ENCODE measurements around the gene PDGFC. TPM values are rescaled to one million over a fixed set of nuclear protein-coding genes. Genes with fewer than 3 reads are reported as not detected.

The PDGFC gene
- total and polyA plus RNA-seq, 2 of the 8 experiments (the other 6 are each of a cell fraction or from before 2014, with no cell fraction given) = 0.65 to 2.7 TPM

GRCh38 chr4:156950948-156951347, 20.7 kb downstream of the PDGFC start:
- FAIRE-seq (no peak), DNase-seq (ENCODE audit: low read depth in 1 of 2, low spot score in 2 of 2) (no peak)
- ChIA-PET POLR2A (ENCODE audit: partially characterized antibody) (no interaction called here), CTCF (ENCODE audit: partially characterized antibody) (no interaction called here)
- no peaks in the 10 kb centered on the region for H3K23me2 ChIP-seq (ENCODE audit: low read depth, low read length)
- no peak overlapping the region for H2BK12ac ChIP-seq (ENCODE audit: low read depth, low read length)
- no peak overlapping the region for H2BK120ac ChIP-seq (replicated peaks; ENCODE audit: low read depth, low read length)
- H3K79me2 ChIP-seq (ENCODE audit: control insufficient read depth in 1 of 2, insufficient read depth in 2 of 2, low read length in 2 of 2) = no peaks in the 10 kb centered on the region
- no peaks in the 10 kb centered on the region for H3K27me3 ChIP-seq (replicated peaks in 1 of 4; ENCODE audit: control insufficient read depth in 3 of 4, extremely low read depth in 1 of 4, insufficient read depth in 3 of 4, low read length in 3 of 4)
- H4K20me1 ChIP-seq (replicated peaks in 1 of 2; ENCODE audit: control insufficient read depth in 1 of 2, insufficient read depth in 2 of 2, low read length in 2 of 2) = no peaks in the 10 kb centered on the region
- H3K9ac ChIP-seq (replicated peaks in 1 of 4; ENCODE audit: extremely low read depth in 1 of 4, low read depth in 3 of 4, low read length in 3 of 4) = no peak overlapping the region
- no peaks in the 10 kb centered on the region for H3K36me3 ChIP-seq (ENCODE audit: control insufficient read depth in 2 of 4, insufficient read depth in 4 of 4, low read length in 3 of 4)
- no peaks in the 10 kb centered on the region for H3K79me1 ChIP-seq (ENCODE audit: low read depth, low read length)
- H4K91ac ChIP-seq (replicated peaks; ENCODE audit: insufficient read length, low read length) = no peak overlapping the region
- H3K4me1 ChIP-seq (replicated peaks in 1 of 4; ENCODE audit: control insufficient read depth in 3 of 4, insufficient read depth in 4 of 4, low read length in 3 of 4) = peaks cover 0 to 4% (median 0%) of the 10 kb centered on the region in 4 experiments; a peak in 1 of 7 replicates
- H3K4me3 ChIP-seq (ENCODE audit: extremely low read depth in 1 of 4, insufficient read depth in 2 of 4, low read depth in 3 of 4, low read length in 4 of 4) = no peak overlapping the region
- no peak overlapping the region for H3K23ac ChIP-seq (ENCODE audit: insufficient read length)
- H2BK20ac ChIP-seq (ENCODE audit: low read length) = no peak overlapping the region
- H3K4me2 ChIP-seq (ENCODE audit: insufficient read depth in 1 of 2, low read depth in 2 of 2, low read length in 2 of 2) = no peak overlapping the region
- H2AFZ ChIP-seq (ENCODE audit: low read length) = no peak overlapping the region
- H3K9me3 ChIP-seq (ENCODE audit: insufficient read depth in 2 of 2, low read depth in 1 of 2, low read length in 1 of 2) = no peaks in the 10 kb centered on the region
- no peak overlapping the region for H3K18ac ChIP-seq (ENCODE audit: extremely low read depth, low read length)
- H2AK5ac ChIP-seq (ENCODE audit: low read depth, low read length) = no peak overlapping the region
- H4K8ac ChIP-seq (ENCODE audit: extremely low read depth, insufficient read depth, low read length) = no peak overlapping the region
- H2BK5ac ChIP-seq (ENCODE audit: low read depth, low read length) = no peak overlapping the region
- H2BK15ac ChIP-seq (ENCODE audit: low read length) = no peak overlapping the region
- WGBS, 2 experiments (ENCODE audit: extremely low coverage in 1 of 2, insufficient coverage in 1 of 2, insufficient read length in 1 of 2, insufficient replicate concordance in 2 of 2, low coverage in 1 of 2, low lambda C conversion rate in 2 of 2, missing lambda C conversion rate in 1 of 2) = 93% methylated on average over 3 of the region's 3 CpGs; no CpG with 5 or more reads in 1 of the 2 experiments
- H3K4ac ChIP-seq (replicated peaks; ENCODE audit: insufficient read length, low read depth, low read length) = no peak overlapping the region
- H4K5ac ChIP-seq (ENCODE audit: insufficient read length, low read depth, low read length) = no peak overlapping the region
- no peak overlapping the region for H3K14ac ChIP-seq (ENCODE audit: insufficient read length)
- H3K56ac ChIP-seq (replicated peaks; ENCODE audit: insufficient read length, low read depth, low read length) = no peak overlapping the region
- H3K27ac ChIP-seq (ENCODE audit: low read depth, low read length) = no peak overlapping the region
- TF ChIP-seq TBP (IDR thresholded peaks at IDR 0.05; ENCODE audit: low read depth, low read length) (no peak), CBX5 (IDR thresholded peaks at IDR 0.05; ENCODE audit: low read depth, low read length) (no peak), YY1 (IDR thresholded peaks at IDR 0.05; ENCODE audit: low read depth, low read length) (no peak), RFX5 (IDR thresholded peaks at IDR 0.05; ENCODE audit: borderline replicate concordance, low read depth, low read length) (no peak), JUN (IDR thresholded peaks at IDR 0.05; ENCODE audit: low read depth, low read length) (no peak), ZNF274 (IDR thresholded peaks at IDR 0.05; ENCODE audit: borderline replicate concordance, extremely low read depth, low read length) (no peak), JUND (IDR thresholded peaks at IDR 0.05; ENCODE audit: low read length) (no peak), GABPA (IDR thresholded peaks at IDR 0.05; ENCODE audit: borderline replicate concordance, insufficient read depth, low read length) (no peak), RXRA (IDR thresholded peaks at IDR 0.05; ENCODE audit: insufficient read depth, low read depth, low read length) (no peak), NRF1 (IDR thresholded peaks at IDR 0.05; ENCODE audit: low read depth, low read length) (no peak), EZH2 (IDR thresholded peaks at IDR 0.05; ENCODE audit: low read depth, low read length, severe bottlenecking) (no peak), CEBPB (IDR thresholded peaks at IDR 0.05; ENCODE audit: low read depth, low read length) (no peak), TAF1 (IDR thresholded peaks at IDR 0.05; ENCODE audit: low read depth, low read length) (no peak), RNF2 (IDR thresholded peaks at IDR 0.05; ENCODE audit: borderline replicate concordance, low read depth, low read length, missing control alignments, poor library complexity, severe bottlenecking) (no peak)
- TF ChIP-seq, protein P1, sequence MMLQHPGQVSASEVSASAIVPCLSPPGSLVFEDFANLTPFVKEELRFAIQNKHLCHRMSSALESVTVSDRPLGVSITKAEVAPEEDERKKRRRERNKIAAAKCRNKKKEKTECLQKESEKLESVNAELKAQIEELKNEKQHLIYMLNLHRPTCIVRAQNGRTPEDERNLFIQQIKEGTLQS (IDR thresholded peaks at IDR 0.05; ENCODE audit: insufficient read depth, low read depth, low read length) = no peak
